PFSK-1 (cell line): ENCODE results near the gene HACD3.

Source experiments
- POLR2AphosphoS5 ChIP-seq: IDR thresholded peaks from 2 replicates; pipeline ENCODE4 v1.6.1; 2012; ENCODE audit warnings: low read depth, mild to moderate bottlenecking, control low read depth, low read length, moderate library complexity
- SIN3A ChIP-seq: IDR thresholded peaks from 2 replicates; pipeline ENCODE4 v1.6.1; 2012; ENCODE audit warnings: mild to moderate bottlenecking, low read length, moderate library complexity, borderline replicate concordance; ENCODE audit not compliant: insufficient read depth
- TF ChIP-seq, protein P1 (sequence below), 2 experiments: IDR thresholded peaks; 2 replicates each; pipeline versions ENCODE4 v1.6.1 to v1.8.0; 2011 to 2012; ENCODE audit warnings: low read depth in 2 of 2, low read length in 2 of 2, control low read depth in 1 of 2, inconsistent platforms in 1 of 2, mild to moderate bottlenecking in 1 of 2, moderate library complexity in 1 of 2; ENCODE audit not compliant: insufficient read depth in 1 of 2

DNA sequence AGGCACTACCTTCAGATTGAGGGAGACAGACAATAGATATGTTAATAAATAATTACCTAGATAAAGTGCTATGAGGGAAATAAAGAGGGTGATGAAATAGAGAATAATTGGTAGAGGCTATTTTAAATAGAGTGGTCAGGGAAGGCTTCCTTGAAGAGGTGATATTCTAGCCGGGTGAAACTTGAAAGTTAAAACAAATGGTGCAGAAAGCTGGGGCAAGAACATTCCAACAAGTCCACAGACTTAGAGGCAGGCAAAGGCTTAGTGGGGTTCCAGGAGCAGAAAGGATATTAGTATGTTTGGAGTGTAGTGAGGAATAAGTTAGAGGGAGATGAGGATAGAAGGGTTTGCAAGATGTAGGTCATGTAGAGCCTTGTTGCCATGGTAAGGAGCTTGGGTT is 10.1 kb downstream of the HACD3 start:
- TF ChIP-seq, protein P1, sequence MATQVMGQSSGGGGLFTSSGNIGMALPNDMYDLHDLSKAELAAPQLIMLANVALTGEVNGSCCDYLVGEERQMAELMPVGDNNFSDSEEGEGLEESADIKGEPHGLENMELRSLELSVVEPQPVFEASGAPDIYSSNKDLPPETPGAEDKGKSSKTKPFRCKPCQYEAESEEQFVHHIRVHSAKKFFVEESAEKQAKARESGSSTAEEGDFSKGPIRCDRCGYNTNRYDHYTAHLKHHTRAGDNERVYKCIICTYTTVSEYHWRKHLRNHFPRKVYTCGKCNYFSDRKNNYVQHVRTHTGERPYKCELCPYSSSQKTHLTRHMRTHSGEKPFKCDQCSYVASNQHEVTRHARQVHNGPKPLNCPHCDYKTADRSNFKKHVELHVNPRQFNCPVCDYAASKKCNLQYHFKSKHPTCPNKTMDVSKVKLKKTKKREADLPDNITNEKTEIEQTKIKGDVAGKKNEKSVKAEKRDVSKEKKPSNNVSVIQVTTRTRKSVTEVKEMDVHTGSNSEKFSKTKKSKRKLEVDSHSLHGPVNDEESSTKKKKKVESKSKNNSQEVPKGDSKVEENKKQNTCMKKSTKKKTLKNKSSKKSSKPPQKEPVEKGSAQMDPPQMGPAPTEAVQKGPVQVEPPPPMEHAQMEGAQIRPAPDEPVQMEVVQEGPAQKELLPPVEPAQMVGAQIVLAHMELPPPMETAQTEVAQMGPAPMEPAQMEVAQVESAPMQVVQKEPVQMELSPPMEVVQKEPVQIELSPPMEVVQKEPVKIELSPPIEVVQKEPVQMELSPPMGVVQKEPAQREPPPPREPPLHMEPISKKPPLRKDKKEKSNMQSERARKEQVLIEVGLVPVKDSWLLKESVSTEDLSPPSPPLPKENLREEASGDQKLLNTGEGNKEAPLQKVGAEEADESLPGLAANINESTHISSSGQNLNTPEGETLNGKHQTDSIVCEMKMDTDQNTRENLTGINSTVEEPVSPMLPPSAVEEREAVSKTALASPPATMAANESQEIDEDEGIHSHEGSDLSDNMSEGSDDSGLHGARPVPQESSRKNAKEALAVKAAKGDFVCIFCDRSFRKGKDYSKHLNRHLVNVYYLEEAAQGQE (IDR thresholded peaks at IDR 0.05; ENCODE audit: insufficient read depth in 1 of 2, low read depth in 2 of 2, low read length in 2 of 2) = no peak
- TF ChIP-seq POLR2AphosphoS5 (no peak), SIN3A (no peak)
